DOHH2 (cell line): ENCODE data around the gene UBXN7.

ENCODE experiments used
- H3F3A ChIP-seq: fragments of 200-600 bp; sonication (generic), shearing (Covaris generic); 2 replicates; pipeline ENCODE4 v1.6.0; 2016; ENCODE audit warnings: antibody characterized with exemption, mild to moderate bottlenecking; ENCODE audit not compliant: control insufficient read depth, insufficient read depth
- H3K27ac ChIP-seq: fragments of 200-600 bp; sonication (generic); 2 replicates; pipeline ENCODE4 v1.5.1; 2014; ENCODE audit warnings: low read depth, mild to moderate bottlenecking, low read length, moderate library complexity
- H3K27me3 ChIP-seq: fragments of 200-600 bp; sonication (generic); 2 replicates; pipeline ENCODE4 v1.6.1; 2014; ENCODE audit warnings: mild to moderate bottlenecking, low read length, mixed read lengths; ENCODE audit not compliant: control insufficient read depth
- H3K36me3 ChIP-seq: fragments of 200-600 bp; sonication (generic); 2 replicates; pipeline ENCODE4 v1.6.1; 2014; ENCODE audit warnings: mild to moderate bottlenecking, low read length, moderate library complexity, mixed read lengths; ENCODE audit not compliant: control insufficient read depth
- H3K4me1 ChIP-seq: fragments of 200-600 bp; sonication (generic); 2 replicates; pipeline ENCODE4 v1.6.1; 2014; ENCODE audit warnings: mild to moderate bottlenecking, low read length, mixed read lengths; ENCODE audit not compliant: control insufficient read depth
- H3K4me2 ChIP-seq: fragments of 200-600 bp; sonication (generic); 2 replicates; pipeline ENCODE4 v1.6.0; 2014; ENCODE audit warnings: mild to moderate bottlenecking, low read length, moderate library complexity
- H3K4me3 ChIP-seq: fragments of 200-600 bp; sonication (generic); 2 replicates; pipeline ENCODE4 v1.5.1; 2014; ENCODE audit warnings: mild to moderate bottlenecking, low read length, mixed read lengths
- H3K79me2 ChIP-seq: fragments of 200-600 bp; sonication (generic); 2 replicates; pipeline ENCODE4 v1.6.1; 2014; ENCODE audit warnings: mild to moderate bottlenecking, low read length, mixed read lengths; ENCODE audit not compliant: control insufficient read depth
- H3K9me2 ChIP-seq: fragments of 200-600 bp; sonication (generic); replicated peaks from 2 replicates; pipeline ENCODE4 v1.6.1; 2014; ENCODE audit warnings: mild to moderate bottlenecking, low read length, mixed read lengths; ENCODE audit not compliant: control insufficient read depth
- H3K9me3 ChIP-seq: fragments of 200-600 bp; sonication (generic); 2 replicates; pipeline ENCODE4 v1.6.1; 2014; ENCODE audit warnings: antibody characterized with exemption, low read length, mixed read lengths; ENCODE audit not compliant: control insufficient read depth, insufficient read depth
- H4K20me1 ChIP-seq: fragments of 200-600 bp; sonication (generic); 2 replicates; pipeline ENCODE4 v1.6.0; 2014; ENCODE audit warnings: low read depth, mild to moderate bottlenecking, antibody characterized with exemption, low read length, moderate library complexity; ENCODE audit not compliant: control insufficient read depth, insufficient read depth
- CTCF ChIP-seq: fragments of 200-600 bp; sonication (generic); IDR thresholded peaks from one replicate; pipeline ENCODE4 v1.5.1; 2014; ENCODE audit warnings: antibody characterized with exemption, mild to moderate bottlenecking, low read depth, low read length; ENCODE audit not compliant: poor library complexity, severe bottlenecking
- EZH2phosphoT487 ChIP-seq: fragments of 200-600 bp; sonication (generic); IDR thresholded peaks from 2 replicates; pipeline ENCODE4 v1.6.1; 2017; ENCODE audit warnings: borderline replicate concordance, mild to moderate bottlenecking, antibody characterized with exemption, low read length, moderate library complexity, mixed read lengths

UBXN7 gene

GRCh38 chr3:196444500-196444894 lies 12.3 kb upstream of the UBXN7 start:
- H3K4me2 ChIP-seq, result no peak overlapping the region
- H3F3A ChIP-seq, result peaks cover 3% of the 10 kb centered on the region; the same call in 1 of the 2 replicates
- no peaks in the 10 kb centered on the region for H3K9me2 ChIP-seq
- H3K27ac ChIP-seq, result no peak overlapping the region
- no peaks in the 10 kb centered on the region for H3K9me3 ChIP-seq
- H3K4me3 ChIP-seq, result no peak overlapping the region
- H3K27me3 ChIP-seq, result peaks cover 3% of the 10 kb centered on the region; the same call in 1 of the 2 replicates
- TF ChIP-seq CTCF, result no peak
- TF ChIP-seq EZH2phosphoT487, result no peak
- peaks cover 15% of the 10 kb centered on the region for H3K4me1 ChIP-seq
- H3K36me3 ChIP-seq, result no peaks in the 10 kb centered on the region
- no peaks in the 10 kb centered on the region for H3K79me2 ChIP-seq
- H4K20me1 ChIP-seq, result no peaks in the 10 kb centered on the region

- Histone ChIP-seq H4K20me1 (no peaks in the 10 kb centered on the region), H3K36me3 (no peaks in the 10 kb centered on the region), H3K27me3 (peaks cover 3% of the 10 kb centered on the region; the same call in 1 of the 2 replicates), H3K79me2 (no peaks in the 10 kb centered on the region), H3K4me3 (no peak overlapping the region), H3K27ac (no peak overlapping the region), H3K9me2 (no peaks in the 10 kb centered on the region), H3K4me2 (no peak overlapping the region), H3K9me3 (no peaks in the 10 kb centered on the region), H3F3A (peaks cover 3% of the 10 kb centered on the region; the same call in 1 of the 2 replicates), H3K4me1 (peaks cover 15% of the 10 kb centered on the region)
- TF ChIP-seq EZH2phosphoT487 (no peak), CTCF (no peak)
These were observed 8.5 kb upstream of the UBXN7 start for GRCh38 chr3:196440696-196441095.

- H3K36me3 ChIP-seq, result no peaks in the 10 kb centered on the region
- H3K27me3 ChIP-seq, result peaks cover 3% of the 10 kb centered on the region; the same call in 1 of the 2 replicates
- H3K4me3 ChIP-seq, result no peak overlapping the region
- no peak overlapping the region for H3K27ac ChIP-seq
- H3K79me2 ChIP-seq, result no peaks in the 10 kb centered on the region
- H3K9me3 ChIP-seq, result no peaks in the 10 kb centered on the region
- no peaks in the 10 kb centered on the region for H4K20me1 ChIP-seq
- H3K9me2 ChIP-seq, result no peaks in the 10 kb centered on the region
- peaks cover 3% of the 10 kb centered on the region; the same call in 1 of the 2 replicates for H3F3A ChIP-seq
- TF ChIP-seq EZH2phosphoT487, result no peak
- TF ChIP-seq CTCF, result no peak
- peak overlapping the region; percentile 7; the same call in 1 of the 2 replicates for H3K4me2 ChIP-seq
- H3K4me1 ChIP-seq, result peaks cover 15% of the 10 kb centered on the region
These were observed 7.9 kb upstream of the UBXN7 start for GRCh38 chr3:196440041-196440537.
